K562 (cell line): ENCODE results near the gene ZNF488. TPM values are rescaled to one million over a fixed set of nuclear protein-coding genes. Genes with fewer than 3 reads are reported as not detected.
A peak's percentile ranks its signal among the peaks of the same experiment; 100 is the strongest.

ENCODE experiments used
- CCNT2 ChIP-seq: IDR thresholded peaks from 2 replicates; pipeline ENCODE4 v1.6.1; 2011; ENCODE audit warnings: borderline replicate concordance, low read depth, mild to moderate bottlenecking, moderate library complexity, mixed read lengths, low read length; ENCODE audit not compliant: insufficient read length; ENCODE audit errors: extremely low read depth
- CREM ChIP-seq: IDR thresholded peaks from 2 replicates; pipeline ENCODE4 v1.6.1; 2014; ENCODE audit warnings: antibody characterized with exemption, low read depth
- HDAC1 ChIP-seq, 2 experiments: fragments of 450-650 bp; IDR thresholded peaks; 2 replicates each; pipeline ENCODE4 v1.6.1; 2016 to 2017; ENCODE audit warnings: inconsistent platforms in 1 of 2, mild to moderate bottlenecking in 1 of 2, moderate library complexity in 1 of 2
- L3MBTL2 ChIP-seq: fragments of 450-650 bp; IDR thresholded peaks from 2 replicates; pipeline ENCODE4 v1.6.1; 2016; ENCODE audit warnings: mild to moderate bottlenecking, moderate library complexity
- NR4A1 ChIP-seq, 2 experiments: fragments of 250-450 bp in 1 of 2; fragments of 450-650 bp in 1 of 2; sonication (Bioruptor Pico) in 1 of 2; IDR thresholded peaks; 2 replicates each; pipeline versions ENCODE4 v1.4.0 to v1.6.1; 2016 to 2020; ENCODE audit warnings: mild to moderate bottlenecking in 2 of 2, missing compliant biosample characterization in 1 of 2, missing genetic modification characterization in 1 of 2, moderate library complexity in 1 of 2
- POLR2H ChIP-seq: IDR thresholded peaks from 2 replicates; pipeline ENCODE4 v1.6.1; 2016; ENCODE audit warnings: missing genetic modification characterization, low read depth, mild to moderate bottlenecking, control low read depth, missing compliant biosample characterization, moderate library complexity
- SAFB ChIP-seq: fragments of 200-400 bp; formaldehyde crosslinking; IDR thresholded peaks from 2 replicates; pipeline ENCODE4 v1.6.1; 2017; ENCODE audit warnings: low read depth, low read length, borderline replicate concordance
- SP1 ChIP-seq: sonication (generic); formaldehyde crosslinking; IDR thresholded peaks from 2 replicates; pipeline ENCODE4 v1.8.1; 2022; ENCODE audit warnings: mild to moderate bottlenecking, missing genetic modification reagents
- SRF ChIP-seq, 2 experiments: fragments of 250-450, 450-650 bp in 1 of 2; sonication (Bioruptor Pico) in 1 of 2; sonication (generic) in 1 of 2; formaldehyde crosslinking; IDR thresholded peaks; 2 replicates each; pipeline versions ENCODE4 v1.5.0 to v1.5.1; 2020 to 2022; ENCODE audit warnings: mild to moderate bottlenecking in 1 of 2, missing genetic modification reagents in 1 of 2
- TRIM24 ChIP-seq, 2 experiments: fragments of 450-650 bp; IDR thresholded peaks; 2 replicates each; pipeline ENCODE4 v1.6.1; 2016
- ZNF436 ChIP-seq: fragments of 250-450, 450-650 bp; sonication (Bioruptor Pico); formaldehyde crosslinking; IDR thresholded peaks from 2 replicates; pipeline ENCODE4 v1.7.0; 2020; ENCODE audit warnings: mild to moderate bottlenecking
- polyA plus RNA-seq, 8 experiments: library from polyadenylated mRNA; depleted of rRNA in 4 of 8; stranded (reverse) in 5 of 8; unstranded in 3 of 8; fragments of >200 nt; fragmentation: Nextera tagmentation in 2 of 8; fragmentation: Illumina TruSeq in 1 of 8; extraction: Ambion mirVana in 2 of 8; extraction: Trizol in 1 of 8; gene quantifications; 2 replicates each; pipeline versions ENCODE4 v1.2.1 to v1.2.3, GENCODE V29; 2011 to 2014; ENCODE audit warnings: inconsistent platforms in 1 of 8, missing spikeins in 1 of 8
- total RNA-seq, 7 experiments: library from RNA; depleted of rRNA in 6 of 7; stranded (reverse); fragments of >200 nt in 6 of 7; fragmentation: Illumina TruSeq in 2 of 7; extraction: Trizol in 2 of 7; gene quantifications; 2 replicates each; pipeline versions ENCODE4 v1.2.1 to v1.2.3, GENCODE V29; 2011 to 2021; ENCODE audit warnings: low replicate concordance in 1 of 7
- TF ChIP-seq, protein P1 (sequence below): fragments of 200-800 bp; sonication (Bioruptor generic); IDR thresholded peaks from 2 replicates; pipeline ENCODE4 v1.6.1; 2017; ENCODE audit warnings: missing genetic modification characterization, missing compliant biosample characterization
- TF ChIP-seq, protein P2 (sequence below), 2 experiments: fragments of 450-650 bp; formaldehyde crosslinking in 1 of 2; IDR thresholded peaks; 2 replicates each; pipeline versions ENCODE4 v1.4.0 to v1.6.1; 2014 to 2020; ENCODE audit warnings: mild to moderate bottlenecking in 2 of 2, borderline replicate concordance in 1 of 2, low read depth in 1 of 2
- TF ChIP-seq, protein P3 (sequence below): fragments of 250-450 bp; sonication (Bioruptor Pico); IDR thresholded peaks from 2 replicates; pipeline ENCODE4 v1.9.0; 2021; ENCODE audit warnings: mild to moderate bottlenecking, inconsistent platforms

ZNF488 gene
- total and polyA plus RNA-seq, 9 of the 15 experiments (the other 6 are each of a cell fraction or from before 2014, with no cell fraction given) = 0.03 to 0.09 (median 0.05) TPM; not detected in 3

DNA sequence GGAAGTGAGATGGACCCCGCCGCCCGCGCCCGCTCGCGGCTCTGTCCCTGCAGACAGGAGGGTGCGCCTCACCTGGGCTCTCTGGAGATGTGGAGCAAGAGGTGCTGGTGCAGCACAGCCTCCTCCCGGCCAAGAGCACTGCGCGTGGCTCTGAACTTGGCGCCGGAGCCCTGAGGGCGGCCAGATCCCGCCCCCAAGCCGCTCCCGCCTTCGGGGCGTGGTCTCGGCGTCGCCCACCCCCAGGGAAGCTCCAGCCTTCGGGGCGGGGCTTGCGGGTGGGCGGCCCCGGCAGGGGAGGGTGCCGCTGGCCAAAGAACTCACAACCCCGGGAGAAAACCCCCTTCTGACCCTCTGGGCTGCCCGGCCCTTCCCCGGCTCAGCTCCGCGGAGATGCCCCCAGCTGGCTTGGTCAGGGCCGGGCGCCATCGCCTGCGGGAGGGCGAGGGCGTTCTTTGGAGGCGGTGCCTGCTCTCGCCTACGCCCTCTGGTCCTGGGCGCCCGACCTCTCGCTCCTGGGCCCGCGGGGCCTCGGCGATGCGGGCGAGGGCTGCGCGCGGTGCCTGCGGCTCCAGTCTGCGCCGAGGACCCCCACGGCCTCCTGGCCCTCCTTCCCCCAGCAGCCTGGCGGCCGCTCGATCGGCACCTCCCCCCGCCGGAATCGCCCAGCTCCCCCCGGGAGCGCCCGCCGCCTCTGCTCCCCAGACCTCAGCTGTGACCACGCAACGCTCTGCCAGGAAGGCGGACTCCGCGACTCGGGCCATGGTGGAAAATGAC is at the start of gene ZNF488 (continued):
- no peak for TF ChIP-seq ZNF436 (CRISPR knock-in tag)
- TF ChIP-seq SP1 = peak; percentile 66
- TF ChIP-seq POLR2H (tag) = no peak
- TF ChIP-seq, protein P1, sequence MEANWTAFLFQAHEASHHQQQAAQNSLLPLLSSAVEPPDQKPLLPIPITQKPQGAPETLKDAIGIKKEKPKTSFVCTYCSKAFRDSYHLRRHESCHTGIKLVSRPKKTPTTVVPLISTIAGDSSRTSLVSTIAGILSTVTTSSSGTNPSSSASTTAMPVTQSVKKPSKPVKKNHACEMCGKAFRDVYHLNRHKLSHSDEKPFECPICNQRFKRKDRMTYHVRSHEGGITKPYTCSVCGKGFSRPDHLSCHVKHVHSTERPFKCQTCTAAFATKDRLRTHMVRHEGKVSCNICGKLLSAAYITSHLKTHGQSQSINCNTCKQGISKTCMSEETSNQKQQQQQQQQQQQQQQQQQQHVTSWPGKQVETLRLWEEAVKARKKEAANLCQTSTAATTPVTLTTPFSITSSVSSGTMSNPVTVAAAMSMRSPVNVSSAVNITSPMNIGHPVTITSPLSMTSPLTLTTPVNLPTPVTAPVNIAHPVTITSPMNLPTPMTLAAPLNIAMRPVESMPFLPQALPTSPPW = peak; percentile 74
- 0 out of 4 replicates have a peak, but pooled peaks of 1 of the 2 experiments have one; percentile 32 for TF ChIP-seq SRF (CRISPR knock-in tag; IDR thresholded peaks at IDR 0.05)
- peak; percentile 46 for TF ChIP-seq CCNT2
- TF ChIP-seq, protein P2, sequence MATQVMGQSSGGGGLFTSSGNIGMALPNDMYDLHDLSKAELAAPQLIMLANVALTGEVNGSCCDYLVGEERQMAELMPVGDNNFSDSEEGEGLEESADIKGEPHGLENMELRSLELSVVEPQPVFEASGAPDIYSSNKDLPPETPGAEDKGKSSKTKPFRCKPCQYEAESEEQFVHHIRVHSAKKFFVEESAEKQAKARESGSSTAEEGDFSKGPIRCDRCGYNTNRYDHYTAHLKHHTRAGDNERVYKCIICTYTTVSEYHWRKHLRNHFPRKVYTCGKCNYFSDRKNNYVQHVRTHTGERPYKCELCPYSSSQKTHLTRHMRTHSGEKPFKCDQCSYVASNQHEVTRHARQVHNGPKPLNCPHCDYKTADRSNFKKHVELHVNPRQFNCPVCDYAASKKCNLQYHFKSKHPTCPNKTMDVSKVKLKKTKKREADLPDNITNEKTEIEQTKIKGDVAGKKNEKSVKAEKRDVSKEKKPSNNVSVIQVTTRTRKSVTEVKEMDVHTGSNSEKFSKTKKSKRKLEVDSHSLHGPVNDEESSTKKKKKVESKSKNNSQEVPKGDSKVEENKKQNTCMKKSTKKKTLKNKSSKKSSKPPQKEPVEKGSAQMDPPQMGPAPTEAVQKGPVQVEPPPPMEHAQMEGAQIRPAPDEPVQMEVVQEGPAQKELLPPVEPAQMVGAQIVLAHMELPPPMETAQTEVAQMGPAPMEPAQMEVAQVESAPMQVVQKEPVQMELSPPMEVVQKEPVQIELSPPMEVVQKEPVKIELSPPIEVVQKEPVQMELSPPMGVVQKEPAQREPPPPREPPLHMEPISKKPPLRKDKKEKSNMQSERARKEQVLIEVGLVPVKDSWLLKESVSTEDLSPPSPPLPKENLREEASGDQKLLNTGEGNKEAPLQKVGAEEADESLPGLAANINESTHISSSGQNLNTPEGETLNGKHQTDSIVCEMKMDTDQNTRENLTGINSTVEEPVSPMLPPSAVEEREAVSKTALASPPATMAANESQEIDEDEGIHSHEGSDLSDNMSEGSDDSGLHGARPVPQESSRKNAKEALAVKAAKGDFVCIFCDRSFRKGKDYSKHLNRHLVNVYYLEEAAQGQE (IDR thresholded peaks at IDR 0.05; ENCODE audit: borderline replicate concordance) = no peak
- TF ChIP-seq, protein P2 (CRISPR knock-in tag; IDR thresholded peaks at IDR 0.05; ENCODE audit: low read depth) = no peak
- 0 out of 4 replicates have a peak, but pooled peaks of 1 of the 2 experiments have one; percentile 43 for TF ChIP-seq HDAC1 (IDR thresholded peaks at IDR 0.05)
- peak; percentile 52; the same call in 1 of the 2 replicates for TF ChIP-seq L3MBTL2
- TF ChIP-seq, protein P3, sequence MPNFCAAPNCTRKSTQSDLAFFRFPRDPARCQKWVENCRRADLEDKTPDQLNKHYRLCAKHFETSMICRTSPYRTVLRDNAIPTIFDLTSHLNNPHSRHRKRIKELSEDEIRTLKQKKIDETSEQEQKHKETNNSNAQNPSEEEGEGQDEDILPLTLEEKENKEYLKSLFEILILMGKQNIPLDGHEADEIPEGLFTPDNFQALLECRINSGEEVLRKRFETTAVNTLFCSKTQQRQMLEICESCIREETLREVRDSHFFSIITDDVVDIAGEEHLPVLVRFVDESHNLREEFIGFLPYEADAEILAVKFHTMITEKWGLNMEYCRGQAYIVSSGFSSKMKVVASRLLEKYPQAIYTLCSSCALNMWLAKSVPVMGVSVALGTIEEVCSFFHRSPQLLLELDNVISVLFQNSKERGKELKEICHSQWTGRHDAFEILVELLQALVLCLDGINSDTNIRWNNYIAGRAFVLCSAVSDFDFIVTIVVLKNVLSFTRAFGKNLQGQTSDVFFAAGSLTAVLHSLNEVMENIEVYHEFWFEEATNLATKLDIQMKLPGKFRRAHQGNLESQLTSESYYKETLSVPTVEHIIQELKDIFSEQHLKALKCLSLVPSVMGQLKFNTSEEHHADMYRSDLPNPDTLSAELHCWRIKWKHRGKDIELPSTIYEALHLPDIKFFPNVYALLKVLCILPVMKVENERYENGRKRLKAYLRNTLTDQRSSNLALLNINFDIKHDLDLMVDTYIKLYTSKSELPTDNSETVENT (CRISPR knock-in tag) = 0 out of 2 replicates have a peak, but pooled peaks have one; percentile 54
- peak; percentile 8; the same call in 1 of the 2 replicates for TF ChIP-seq SAFB
- no peak for TF ChIP-seq NR4A1 (CRISPR knock-in tag; IDR thresholded peaks at IDR 0.05)
- 0 out of 2 replicates have a peak, but pooled peaks have one; percentile 24 for TF ChIP-seq NR4A1 (tag; IDR thresholded peaks at IDR 0.05)
- TF ChIP-seq CREM = peak; percentile 2; the same call in 1 of the 2 replicates
- TF ChIP-seq TRIM24 (IDR thresholded peaks at IDR 0.05) = no peak
